ENCODE data around the gene CYTH1.

The CYTH1 gene

DNA sequence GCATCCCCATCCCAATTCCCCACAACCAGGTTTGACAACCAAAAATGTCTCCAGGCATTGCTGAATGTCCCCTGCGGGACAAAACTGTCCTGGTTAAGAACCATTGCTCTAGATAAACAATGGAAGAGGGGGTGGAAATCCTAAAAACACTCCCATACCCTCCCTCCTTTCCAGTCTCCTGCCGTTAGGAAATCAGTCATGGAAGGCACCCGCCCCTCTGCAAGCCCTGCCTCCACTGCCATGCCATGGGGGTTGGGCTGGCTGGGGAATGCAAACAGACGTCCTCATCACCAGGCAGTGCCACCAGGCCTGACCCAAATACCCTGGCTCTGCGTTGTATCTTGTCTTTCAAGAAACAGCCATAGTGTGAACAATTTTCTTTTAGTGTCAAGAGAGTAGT, 57.5 kb downstream of the CYTH1 start:
- Histone ChIP-seq H3K27ac (ENCODE audit: low read length) (no peak overlapping the region), H3K4me2 (ENCODE audit: insufficient read depth, low read length) (no peak overlapping the region), H3K36me3 (ENCODE audit: insufficient read depth, low read length) (no peaks in the 10 kb centered on the region), H3K27me3 (ENCODE audit: insufficient read depth, low read length, poor library complexity) (no peaks in the 10 kb centered on the region), H4K20me1 (ENCODE audit: insufficient read depth, low read length) (peaks cover 61% of the 10 kb centered on the region), H2AFZ (ENCODE audit: low read depth, low read length) (no peak overlapping the region), H3K9ac (ENCODE audit: low read depth, low read length) (no peak overlapping the region), H3K4me1 (ENCODE audit: insufficient read depth, low read length) (peaks cover 23% of the 10 kb centered on the region), H3K4me3 (ENCODE audit: low read depth in 1 of 2, low read length in 2 of 2) (no peak overlapping the region), H3K79me2 (ENCODE audit: insufficient read depth, low read length) (peaks cover 9% of the 10 kb centered on the region; the same call in 1 of the 2 replicates), H3K9me3 (ENCODE audit: insufficient read depth, low read length, severe bottlenecking) (no peaks in the 10 kb centered on the region)
- TF ChIP-seq, protein P1, sequence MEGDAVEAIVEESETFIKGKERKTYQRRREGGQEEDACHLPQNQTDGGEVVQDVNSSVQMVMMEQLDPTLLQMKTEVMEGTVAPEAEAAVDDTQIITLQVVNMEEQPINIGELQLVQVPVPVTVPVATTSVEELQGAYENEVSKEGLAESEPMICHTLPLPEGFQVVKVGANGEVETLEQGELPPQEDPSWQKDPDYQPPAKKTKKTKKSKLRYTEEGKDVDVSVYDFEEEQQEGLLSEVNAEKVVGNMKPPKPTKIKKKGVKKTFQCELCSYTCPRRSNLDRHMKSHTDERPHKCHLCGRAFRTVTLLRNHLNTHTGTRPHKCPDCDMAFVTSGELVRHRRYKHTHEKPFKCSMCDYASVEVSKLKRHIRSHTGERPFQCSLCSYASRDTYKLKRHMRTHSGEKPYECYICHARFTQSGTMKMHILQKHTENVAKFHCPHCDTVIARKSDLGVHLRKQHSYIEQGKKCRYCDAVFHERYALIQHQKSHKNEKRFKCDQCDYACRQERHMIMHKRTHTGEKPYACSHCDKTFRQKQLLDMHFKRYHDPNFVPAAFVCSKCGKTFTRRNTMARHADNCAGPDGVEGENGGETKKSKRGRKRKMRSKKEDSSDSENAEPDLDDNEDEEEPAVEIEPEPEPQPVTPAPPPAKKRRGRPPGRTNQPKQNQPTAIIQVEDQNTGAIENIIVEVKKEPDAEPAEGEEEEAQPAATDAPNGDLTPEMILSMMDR (IDR thresholded peaks at IDR 0.05; ENCODE audit: borderline replicate concordance, extremely low read depth, low read length, poor library complexity, severe bottlenecking), result no peak
- TF ChIP-seq EZH2 (IDR thresholded peaks at IDR 0.05; ENCODE audit: borderline replicate concordance, low read depth, low read length, severe bottlenecking), result no peak
- DNase-seq, result no peak
- ATAC-seq (ENCODE audit: insufficient read depth, low read depth), result no peak

- Histone ChIP-seq H3K4me2 (ENCODE audit: insufficient read depth, low read length) (no peak overlapping the region), H2AFZ (ENCODE audit: low read depth, low read length) (no peak overlapping the region), H3K36me3 (ENCODE audit: insufficient read depth, low read length) (no peaks in the 10 kb centered on the region), H3K9ac (ENCODE audit: low read depth, low read length) (no peak overlapping the region), H3K9me3 (ENCODE audit: insufficient read depth, low read length, severe bottlenecking) (no peaks in the 10 kb centered on the region), H3K27me3 (ENCODE audit: insufficient read depth, low read length, poor library complexity) (no peaks in the 10 kb centered on the region), H3K4me1 (ENCODE audit: insufficient read depth, low read length) (peaks cover 23% of the 10 kb centered on the region), H3K79me2 (ENCODE audit: insufficient read depth, low read length) (peaks cover 9% of the 10 kb centered on the region; the same call in 1 of the 2 replicates), H3K4me3 (ENCODE audit: low read depth in 1 of 2, low read length in 2 of 2) (no peak overlapping the region), H3K27ac (ENCODE audit: low read length) (no peak overlapping the region), H4K20me1 (ENCODE audit: insufficient read depth, low read length) (peaks cover 64% of the 10 kb centered on the region)
- no peak for DNase-seq
- no peak for TF ChIP-seq EZH2 (IDR thresholded peaks at IDR 0.05; ENCODE audit: borderline replicate concordance, low read depth, low read length, severe bottlenecking)
- TF ChIP-seq, protein P1 (IDR thresholded peaks at IDR 0.05; ENCODE audit: borderline replicate concordance, extremely low read depth, low read length, poor library complexity, severe bottlenecking), result no peak
- no peak for ATAC-seq (ENCODE audit: insufficient read depth, low read depth)
Measured at GRCh38 chr17:78723957-78724356, 58.1 kb downstream of the CYTH1 start.

DNA sequence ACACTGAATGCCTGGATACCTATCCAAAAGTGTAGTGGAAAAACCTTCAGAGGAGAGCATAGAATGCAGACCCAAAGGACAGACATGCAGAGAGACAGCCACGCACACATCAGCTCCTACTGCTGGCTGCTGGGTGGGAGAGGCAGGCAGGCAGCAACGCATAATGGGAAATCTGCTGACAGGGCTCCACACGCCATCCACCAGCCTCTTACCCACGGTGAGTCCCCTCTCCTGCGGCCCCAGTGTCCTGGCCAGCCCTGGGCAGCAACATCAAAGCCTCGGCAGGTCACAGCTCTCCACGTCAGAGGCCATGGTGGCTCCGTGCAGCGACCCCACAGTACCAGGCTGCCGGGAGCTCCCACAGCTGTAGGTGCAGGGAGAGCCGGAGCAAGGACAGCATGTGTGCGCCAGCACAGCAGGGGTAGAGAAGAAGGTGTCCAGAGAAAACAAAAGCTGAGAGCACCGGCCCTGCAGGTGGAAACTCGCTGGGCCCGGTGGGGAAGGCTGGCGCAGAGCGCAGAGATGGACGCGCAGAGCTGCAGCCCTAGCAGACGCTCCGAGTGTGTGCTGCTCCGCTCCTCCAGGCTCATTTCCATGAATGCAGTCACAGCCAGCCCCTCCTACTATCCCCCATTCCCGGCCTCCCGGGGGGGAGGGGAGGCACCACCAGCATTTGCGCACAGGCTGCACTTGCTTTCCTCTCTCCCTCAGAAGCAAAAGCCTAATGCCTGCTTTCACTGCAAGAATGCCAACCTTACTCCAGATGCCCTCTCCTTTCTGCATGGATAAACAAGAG, 58.9 kb downstream of the CYTH1 start:
- no peak overlapping the region for H3K27ac ChIP-seq (ENCODE audit: low read length)
- no peak overlapping the region for H2AFZ ChIP-seq (ENCODE audit: low read depth, low read length)
- DNase-seq (no peak), ATAC-seq (ENCODE audit: insufficient read depth, low read depth) (no peak)
- H3K79me2 ChIP-seq (ENCODE audit: insufficient read depth, low read length), result peaks cover 9% of the 10 kb centered on the region; the same call in 1 of the 2 replicates
- H3K4me2 ChIP-seq (ENCODE audit: insufficient read depth, low read length), result no peak overlapping the region
- peaks cover 23% of the 10 kb centered on the region for H3K4me1 ChIP-seq (ENCODE audit: insufficient read depth, low read length)
- H3K9me3 ChIP-seq (ENCODE audit: insufficient read depth, low read length, severe bottlenecking), result no peaks in the 10 kb centered on the region
- no peak for TF ChIP-seq EZH2 (IDR thresholded peaks at IDR 0.05; ENCODE audit: borderline replicate concordance, low read depth, low read length, severe bottlenecking)
- TF ChIP-seq, protein P1 (IDR thresholded peaks at IDR 0.05; ENCODE audit: borderline replicate concordance, extremely low read depth, low read length, poor library complexity, severe bottlenecking), result no peak
- H3K27me3 ChIP-seq (ENCODE audit: insufficient read depth, low read length, poor library complexity), result no peaks in the 10 kb centered on the region
- peaks cover 71% of the 10 kb centered on the region for H4K20me1 ChIP-seq (ENCODE audit: insufficient read depth, low read length)
- no peak overlapping the region for H3K4me3 ChIP-seq (ENCODE audit: low read depth in 1 of 2, low read length in 2 of 2)
- H3K36me3 ChIP-seq (ENCODE audit: insufficient read depth, low read length), result no peaks in the 10 kb centered on the region
- no peak overlapping the region for H3K9ac ChIP-seq (ENCODE audit: low read depth, low read length)

Data from DND-41 (cell line).